ENCODE measurements around the gene ANGPTL2.

Gene ANGPTL2

GRCh38 chr9:127045148-127045547 is 77.3 kb downstream of the ANGPTL2 start:
- FAIRE-seq = no peak

GRCh38 chr9:127039492-127039891 is 82.9 kb downstream of the ANGPTL2 start:
- no peak for FAIRE-seq

- FAIRE-seq = no peak
These were observed 83.9 kb downstream of the ANGPTL2 start for GRCh38 chr9:127038531-127038930.
